Epithelial cell of esophagus (primary cell): ENCODE data around the gene TP63.
"Not testable (repeated sequence)": the region's sequence is repeated elsewhere in the genome, so short reads cannot be mapped to it uniquely, and the experiment has no call there.

Experiments used
- DNase-seq: peaks from one replicate; pipeline ENCODE4 v3.0.0; 2010; ENCODE audit warnings: low read depth
- H3K4me3 ChIP-seq: 2 replicates; pipeline ENCODE4 v1.5.1; 2011; ENCODE audit warnings: mild to moderate bottlenecking, low read length, control low read depth
- CTCF ChIP-seq: IDR thresholded peaks from 2 replicates; pipeline ENCODE4 v1.5.1; 2011; ENCODE audit warnings: low read depth, mild to moderate bottlenecking, low read length, control low read depth, inconsistent platforms; ENCODE audit not compliant: insufficient read depth; ENCODE audit errors: missing control alignments

The TP63 gene

DNA sequence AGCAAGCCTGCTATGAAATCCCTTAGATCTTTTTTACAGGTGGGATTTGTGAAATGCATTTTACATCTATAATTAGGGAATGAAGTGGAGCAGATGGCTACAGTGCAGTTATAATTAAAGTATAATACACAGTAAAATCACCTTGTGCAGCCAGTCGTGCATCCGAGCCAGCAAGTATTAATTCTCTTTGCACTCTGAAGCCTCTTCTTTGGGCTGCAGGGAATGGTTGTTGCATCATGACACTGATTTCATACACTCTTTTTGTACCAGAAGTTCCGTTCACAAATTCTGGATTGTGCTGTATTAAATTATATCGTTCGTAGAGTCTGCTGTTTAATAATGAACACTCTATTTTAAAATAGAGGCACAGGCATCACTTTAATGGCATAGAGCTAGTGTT is 28.7 kb upstream of the TP63 start:
- no peak for DNase-seq

GRCh38 chr3:189605717-189606116 is 25.5 kb upstream of the TP63 start:
- TF ChIP-seq CTCF, result no peak
- no peak for DNase-seq
- no peak overlapping the region for H3K4me3 ChIP-seq

More for the DNA sequence above, 28.7 kb upstream of the TP63 start:
- no peak overlapping the region for H3K4me3 ChIP-seq
- no peak for TF ChIP-seq CTCF

DNA sequence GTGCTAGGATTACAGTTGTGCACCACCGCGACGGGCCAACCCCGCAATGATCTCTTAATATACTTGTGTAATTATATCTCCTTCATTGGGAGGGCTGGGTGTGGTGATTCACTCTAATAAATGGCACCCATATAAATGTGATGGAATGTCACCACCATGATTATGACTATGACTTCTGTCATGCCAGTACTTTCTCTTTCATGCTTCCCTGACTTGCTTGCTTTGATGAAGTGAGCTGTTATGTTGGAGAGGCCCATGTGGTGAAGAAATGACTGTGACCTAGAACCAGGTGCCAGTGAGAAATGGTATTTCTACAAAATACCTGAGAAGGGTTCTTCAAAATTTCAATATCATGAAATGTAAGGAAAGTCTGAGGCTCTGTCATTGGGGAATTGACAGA is 24.4 kb upstream of the TP63 start:
- H3K4me3 ChIP-seq, result no peak overlapping the region
- no peak for DNase-seq
- no peak for TF ChIP-seq CTCF

DNA sequence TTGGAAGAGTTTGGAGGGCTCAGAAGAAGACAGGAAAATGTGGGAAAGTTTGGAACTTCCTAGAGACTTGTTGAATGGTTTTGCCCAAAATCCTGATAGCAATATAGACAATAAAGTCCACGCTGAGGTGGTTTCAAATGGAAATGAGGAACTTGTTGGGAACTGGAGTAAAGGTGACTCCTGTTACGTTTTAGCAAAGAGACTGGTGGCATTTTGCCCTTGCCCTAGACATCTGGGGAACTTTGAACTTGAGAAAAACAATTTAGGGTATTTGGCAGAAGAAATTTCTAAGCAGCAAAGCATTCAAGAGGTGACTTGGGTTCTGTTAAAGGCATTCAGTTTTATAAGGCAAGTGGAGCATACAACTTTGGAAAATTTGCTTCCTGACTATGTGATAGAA is 18.5 kb upstream of the TP63 start:
- not testable (repeated sequence) for H3K4me3 ChIP-seq, DNase-seq

DNA sequence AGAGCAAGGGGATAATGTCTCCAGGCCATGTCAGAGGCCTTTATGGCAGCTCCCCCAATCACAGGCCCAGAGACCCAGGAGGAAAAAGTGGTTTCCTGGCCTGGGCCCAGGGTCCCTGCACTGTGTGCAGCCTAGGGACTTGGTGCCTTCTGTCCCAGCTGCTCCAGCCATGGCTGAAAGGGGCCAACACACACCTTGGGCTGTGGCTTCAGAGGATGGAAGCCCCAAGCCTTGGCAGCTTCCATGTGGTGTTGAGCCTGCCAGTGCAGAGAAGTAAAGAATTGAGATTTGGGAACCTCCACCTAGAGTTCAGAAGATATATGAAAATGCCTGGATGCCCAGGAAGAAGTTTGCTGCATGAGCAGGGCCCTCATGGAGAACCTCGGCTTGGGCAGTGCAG is 18.1 kb upstream of the TP63 start:
- no peak for DNase-seq
- no peak overlapping the region for H3K4me3 ChIP-seq
- TF ChIP-seq CTCF, result no peak

DNA sequence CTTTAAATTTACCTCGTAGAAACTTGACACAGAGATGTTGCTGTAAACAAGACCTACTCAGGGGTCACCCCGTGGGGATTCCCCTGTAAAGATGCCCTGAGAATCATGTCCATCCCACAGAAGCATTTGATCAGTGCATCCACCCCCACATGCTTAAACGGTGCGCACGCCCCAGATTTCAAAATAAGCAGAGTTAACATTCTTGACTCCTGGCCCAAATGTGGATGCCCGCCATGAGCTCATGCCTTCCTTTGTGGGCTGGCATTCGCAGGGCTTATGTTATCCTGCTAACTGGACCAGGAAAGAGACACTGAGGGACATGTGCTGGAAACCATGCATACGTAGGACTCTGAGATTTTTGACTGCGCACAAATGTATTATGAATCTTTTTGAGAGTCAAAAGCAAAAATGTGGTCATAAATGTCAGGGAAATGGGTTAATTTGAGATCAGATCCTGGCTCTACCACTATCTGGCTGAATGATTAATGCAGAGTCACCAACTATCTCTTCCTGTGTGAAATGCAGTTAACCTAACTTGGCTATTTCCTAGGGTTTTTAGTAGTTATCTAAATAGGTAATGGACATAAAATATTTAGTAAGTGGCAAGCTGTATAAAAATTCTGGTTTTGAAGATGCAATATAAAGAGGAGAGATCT is 9.1 kb upstream of the TP63 start:
- DNase-seq, result no peak
- H3K4me3 ChIP-seq, result no peak overlapping the region
- no peak for TF ChIP-seq CTCF

DNA sequence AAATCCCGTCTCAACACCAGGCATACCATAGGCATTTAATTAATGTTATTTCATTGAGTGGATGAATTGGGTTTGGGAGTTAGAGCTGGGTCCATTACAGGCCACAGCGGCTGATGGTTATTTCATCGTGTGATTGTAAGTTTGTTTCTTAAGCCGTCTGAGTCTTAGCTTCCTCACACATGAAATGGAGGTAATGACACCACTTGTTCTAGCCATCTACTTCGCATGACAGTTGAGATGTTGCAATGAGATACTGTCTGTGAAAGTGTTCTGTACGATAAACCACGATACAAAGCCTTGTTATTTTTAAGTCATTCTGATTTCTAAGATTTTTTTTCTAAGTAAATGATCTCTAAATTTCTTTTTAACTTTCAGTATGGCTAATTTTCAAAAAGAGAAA is 8.6 kb upstream of the TP63 start:
- H3K4me3 ChIP-seq, result no peak overlapping the region
- no peak for DNase-seq
- TF ChIP-seq CTCF, result no peak

GRCh38 chr3:189624130-189624529 is 7.1 kb upstream of the TP63 start:
- no peak overlapping the region for H3K4me3 ChIP-seq
- no peak for DNase-seq
- TF ChIP-seq CTCF, result no peak
